HCT116 (cell line): ENCODE results near the gene POMGNT1.

Source experiments
- CEBPB ChIP-seq: IDR thresholded peaks from 2 replicates; pipeline ENCODE4 v1.6.1; 2012; ENCODE audit warnings: low read depth
- EZH2 ChIP-seq: fragments of 200-600 bp; sonication (generic); IDR thresholded peaks from 2 replicates; pipeline ENCODE4 v1.6.1; 2017; ENCODE audit warnings: antibody characterized with exemption, mixed run types
- EZH2phosphoT487 ChIP-seq: fragments of 200-600 bp; IDR thresholded peaks from 2 replicates; pipeline ENCODE4 v1.6.1; 2018; ENCODE audit warnings: antibody characterized with exemption, borderline replicate concordance
- FOSL1 ChIP-seq: IDR thresholded peaks from 2 replicates; pipeline ENCODE4 v1.6.1; 2012; ENCODE audit warnings: low read depth
- POLR2AphosphoS5 ChIP-seq: IDR thresholded peaks from 2 replicates; pipeline ENCODE4 v1.6.1; 2011; ENCODE audit warnings: mild to moderate bottlenecking, low read depth, low read length, moderate library complexity
- SIN3A ChIP-seq: IDR thresholded peaks from 2 replicates; pipeline ENCODE4 v1.6.1; 2012; ENCODE audit warnings: low read depth
- SP1 ChIP-seq: IDR thresholded peaks from 2 replicates; pipeline ENCODE4 v1.6.1; 2012; ENCODE audit warnings: low read depth
- ZNF274 ChIP-seq: fragments of 200-500 bp; sonication (Bioruptor generic); IDR thresholded peaks from 2 replicates; pipeline ENCODE4 v1.6.1; 2014; ENCODE audit warnings: mild to moderate bottlenecking, low read depth, low read length, inconsistent platforms
- TF ChIP-seq, protein P1 (sequence below), 3 experiments: fragments of 200-600 bp in 1 of 3; sonication (generic) in 1 of 3; IDR thresholded peaks in 2 of 3; conservative IDR thresholded peaks in 1 of 3; 2 replicates each; pipeline ENCODE4 v1.5.1; 2012 to 2017; ENCODE audit warnings: low read depth in 2 of 3, low read length in 2 of 3, antibody characterized with exemption in 1 of 3, borderline replicate concordance in 1 of 3, control low read depth in 1 of 3, mild to moderate bottlenecking in 1 of 3, mixed read lengths in 1 of 3, mixed run types in 1 of 3, moderate library complexity in 1 of 3; ENCODE audit not compliant: insufficient read depth in 1 of 3
- TF ChIP-seq, protein P2 (sequence below): IDR thresholded peaks from 2 replicates; pipeline ENCODE4 v1.6.1; 2012; ENCODE audit warnings: low read depth
- TF ChIP-seq, protein P3 (sequence below): IDR thresholded peaks from 2 replicates; pipeline ENCODE4 v1.6.1; 2012

GRCh38 chr1:46172321-46172720 is 25.9 kb downstream of the POMGNT1 start:
- no peak; the same call in 1 of the 2 replicates for TF ChIP-seq SP1
- TF ChIP-seq EZH2: no peak
- TF ChIP-seq, protein P1, sequence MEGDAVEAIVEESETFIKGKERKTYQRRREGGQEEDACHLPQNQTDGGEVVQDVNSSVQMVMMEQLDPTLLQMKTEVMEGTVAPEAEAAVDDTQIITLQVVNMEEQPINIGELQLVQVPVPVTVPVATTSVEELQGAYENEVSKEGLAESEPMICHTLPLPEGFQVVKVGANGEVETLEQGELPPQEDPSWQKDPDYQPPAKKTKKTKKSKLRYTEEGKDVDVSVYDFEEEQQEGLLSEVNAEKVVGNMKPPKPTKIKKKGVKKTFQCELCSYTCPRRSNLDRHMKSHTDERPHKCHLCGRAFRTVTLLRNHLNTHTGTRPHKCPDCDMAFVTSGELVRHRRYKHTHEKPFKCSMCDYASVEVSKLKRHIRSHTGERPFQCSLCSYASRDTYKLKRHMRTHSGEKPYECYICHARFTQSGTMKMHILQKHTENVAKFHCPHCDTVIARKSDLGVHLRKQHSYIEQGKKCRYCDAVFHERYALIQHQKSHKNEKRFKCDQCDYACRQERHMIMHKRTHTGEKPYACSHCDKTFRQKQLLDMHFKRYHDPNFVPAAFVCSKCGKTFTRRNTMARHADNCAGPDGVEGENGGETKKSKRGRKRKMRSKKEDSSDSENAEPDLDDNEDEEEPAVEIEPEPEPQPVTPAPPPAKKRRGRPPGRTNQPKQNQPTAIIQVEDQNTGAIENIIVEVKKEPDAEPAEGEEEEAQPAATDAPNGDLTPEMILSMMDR (IDR thresholded peaks at IDR 0.05 in 2 of 3, conservative IDR thresholded peaks at IDR 0.05 in 1 of 3; ENCODE audit: borderline replicate concordance in 1 of 3, insufficient read depth in 1 of 3, low read depth in 2 of 3, low read length in 2 of 3): no peak
- TF ChIP-seq POLR2AphosphoS5: no peak
- TF ChIP-seq, protein P2, sequence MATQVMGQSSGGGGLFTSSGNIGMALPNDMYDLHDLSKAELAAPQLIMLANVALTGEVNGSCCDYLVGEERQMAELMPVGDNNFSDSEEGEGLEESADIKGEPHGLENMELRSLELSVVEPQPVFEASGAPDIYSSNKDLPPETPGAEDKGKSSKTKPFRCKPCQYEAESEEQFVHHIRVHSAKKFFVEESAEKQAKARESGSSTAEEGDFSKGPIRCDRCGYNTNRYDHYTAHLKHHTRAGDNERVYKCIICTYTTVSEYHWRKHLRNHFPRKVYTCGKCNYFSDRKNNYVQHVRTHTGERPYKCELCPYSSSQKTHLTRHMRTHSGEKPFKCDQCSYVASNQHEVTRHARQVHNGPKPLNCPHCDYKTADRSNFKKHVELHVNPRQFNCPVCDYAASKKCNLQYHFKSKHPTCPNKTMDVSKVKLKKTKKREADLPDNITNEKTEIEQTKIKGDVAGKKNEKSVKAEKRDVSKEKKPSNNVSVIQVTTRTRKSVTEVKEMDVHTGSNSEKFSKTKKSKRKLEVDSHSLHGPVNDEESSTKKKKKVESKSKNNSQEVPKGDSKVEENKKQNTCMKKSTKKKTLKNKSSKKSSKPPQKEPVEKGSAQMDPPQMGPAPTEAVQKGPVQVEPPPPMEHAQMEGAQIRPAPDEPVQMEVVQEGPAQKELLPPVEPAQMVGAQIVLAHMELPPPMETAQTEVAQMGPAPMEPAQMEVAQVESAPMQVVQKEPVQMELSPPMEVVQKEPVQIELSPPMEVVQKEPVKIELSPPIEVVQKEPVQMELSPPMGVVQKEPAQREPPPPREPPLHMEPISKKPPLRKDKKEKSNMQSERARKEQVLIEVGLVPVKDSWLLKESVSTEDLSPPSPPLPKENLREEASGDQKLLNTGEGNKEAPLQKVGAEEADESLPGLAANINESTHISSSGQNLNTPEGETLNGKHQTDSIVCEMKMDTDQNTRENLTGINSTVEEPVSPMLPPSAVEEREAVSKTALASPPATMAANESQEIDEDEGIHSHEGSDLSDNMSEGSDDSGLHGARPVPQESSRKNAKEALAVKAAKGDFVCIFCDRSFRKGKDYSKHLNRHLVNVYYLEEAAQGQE: no peak
- TF ChIP-seq FOSL1: no peak
- TF ChIP-seq, protein P3, sequence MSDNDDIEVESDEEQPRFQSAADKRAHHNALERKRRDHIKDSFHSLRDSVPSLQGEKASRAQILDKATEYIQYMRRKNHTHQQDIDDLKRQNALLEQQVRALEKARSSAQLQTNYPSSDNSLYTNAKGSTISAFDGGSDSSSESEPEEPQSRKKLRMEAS: no peak
- no peak for TF ChIP-seq EZH2phosphoT487
- TF ChIP-seq SIN3A: no peak
- TF ChIP-seq ZNF274: no peak
- no peak for TF ChIP-seq CEBPB
